Fibroblast of pulmonary artery (primary cell): ENCODE measurements around the gene TBP.

Experiments
- DNase-seq: peaks from one replicate; pipeline ENCODE4 v3.0.0-alpha.2; 2010; ENCODE audit warnings: low read depth
- H3K4me3 ChIP-seq: replicated peaks from 2 replicates; pipeline ENCODE4 v1.5.1; 2011; ENCODE audit warnings: low read depth, mild to moderate bottlenecking, control low read depth, low read length, moderate library complexity
- TF ChIP-seq, protein P1 (sequence below): IDR thresholded peaks from 2 replicates; pipeline ENCODE4 v1.5.1; 2011; ENCODE audit warnings: mild to moderate bottlenecking, control low read depth, low read length, inconsistent platforms; ENCODE audit errors: missing control alignments

The TBP gene

DNA sequence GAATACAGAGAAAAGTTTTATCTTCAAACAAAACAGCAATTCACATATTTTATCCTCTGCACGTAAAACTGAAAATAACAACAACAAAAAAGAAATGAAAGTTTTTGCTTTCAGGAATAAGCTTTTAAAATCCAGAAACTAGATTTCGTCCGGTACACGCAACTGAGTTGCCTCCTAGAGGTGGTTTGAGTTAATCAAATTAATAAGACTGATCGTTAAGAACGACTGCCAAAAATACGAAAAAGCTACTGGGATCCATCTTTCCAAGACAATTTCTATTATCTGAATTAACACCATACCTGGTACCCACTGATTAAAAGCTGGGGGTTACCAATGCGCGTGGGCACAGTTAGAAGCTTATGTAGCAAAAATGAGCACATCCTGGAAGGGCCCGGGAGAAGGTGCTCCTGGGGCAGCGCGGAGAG, 29.6 kb downstream of the TBP start:
- peak overlapping the region; percentile 91 for H3K4me3 ChIP-seq
- peak; percentile 10 for DNase-seq
- TF ChIP-seq, protein P1, sequence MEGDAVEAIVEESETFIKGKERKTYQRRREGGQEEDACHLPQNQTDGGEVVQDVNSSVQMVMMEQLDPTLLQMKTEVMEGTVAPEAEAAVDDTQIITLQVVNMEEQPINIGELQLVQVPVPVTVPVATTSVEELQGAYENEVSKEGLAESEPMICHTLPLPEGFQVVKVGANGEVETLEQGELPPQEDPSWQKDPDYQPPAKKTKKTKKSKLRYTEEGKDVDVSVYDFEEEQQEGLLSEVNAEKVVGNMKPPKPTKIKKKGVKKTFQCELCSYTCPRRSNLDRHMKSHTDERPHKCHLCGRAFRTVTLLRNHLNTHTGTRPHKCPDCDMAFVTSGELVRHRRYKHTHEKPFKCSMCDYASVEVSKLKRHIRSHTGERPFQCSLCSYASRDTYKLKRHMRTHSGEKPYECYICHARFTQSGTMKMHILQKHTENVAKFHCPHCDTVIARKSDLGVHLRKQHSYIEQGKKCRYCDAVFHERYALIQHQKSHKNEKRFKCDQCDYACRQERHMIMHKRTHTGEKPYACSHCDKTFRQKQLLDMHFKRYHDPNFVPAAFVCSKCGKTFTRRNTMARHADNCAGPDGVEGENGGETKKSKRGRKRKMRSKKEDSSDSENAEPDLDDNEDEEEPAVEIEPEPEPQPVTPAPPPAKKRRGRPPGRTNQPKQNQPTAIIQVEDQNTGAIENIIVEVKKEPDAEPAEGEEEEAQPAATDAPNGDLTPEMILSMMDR, result peak; percentile 8

DNA sequence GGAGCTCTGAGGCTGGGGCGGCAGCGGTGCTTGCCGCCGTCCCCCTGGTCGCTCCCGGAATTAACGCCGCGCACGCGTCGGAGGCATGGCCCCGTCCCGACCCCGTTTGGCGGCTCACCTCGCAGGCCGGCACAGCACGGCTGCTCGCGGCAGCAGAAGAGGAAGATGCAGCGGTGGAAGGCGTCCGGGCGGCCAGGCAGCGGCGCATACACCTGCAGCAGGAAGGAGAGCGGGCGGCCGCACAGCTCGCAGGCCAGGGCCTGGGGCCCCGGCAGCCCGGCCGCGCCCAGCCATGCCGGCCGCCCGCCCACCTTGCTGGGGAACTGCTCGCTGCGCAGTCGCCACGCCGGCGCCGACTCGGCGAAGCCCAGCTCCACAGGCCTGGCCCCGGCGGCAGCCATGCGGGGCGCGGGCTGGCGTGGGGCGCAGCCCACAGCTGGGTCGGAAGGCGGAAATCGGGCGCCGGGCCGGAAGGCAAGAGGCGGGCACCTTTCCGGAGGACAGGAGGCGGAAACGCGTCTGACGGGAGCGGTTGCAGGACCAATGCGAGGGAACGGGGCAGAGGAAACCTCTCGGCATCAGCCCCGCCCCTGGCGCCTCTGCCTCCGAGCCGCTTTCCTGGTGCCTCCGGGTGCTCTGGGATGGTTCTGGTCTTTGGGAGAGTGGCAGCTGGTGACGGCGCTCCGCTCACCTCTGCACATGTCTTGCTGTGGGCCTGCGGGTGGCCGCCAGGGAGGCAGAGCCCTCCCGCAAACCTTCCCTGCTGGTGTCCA, 30.2 kb downstream of the TBP start, which contains the start of gene PDCD2:
Gene PDCD2, minus strand, starts transcription at position 457 of the 773 bp plus-strand sequence. Its CDS starts 56 bp downstream, at position 401.
- peak within 1 kb of the TSS; percentile 91 for H3K4me3 ChIP-seq
- TF ChIP-seq, protein P1, result no peak

DNA sequence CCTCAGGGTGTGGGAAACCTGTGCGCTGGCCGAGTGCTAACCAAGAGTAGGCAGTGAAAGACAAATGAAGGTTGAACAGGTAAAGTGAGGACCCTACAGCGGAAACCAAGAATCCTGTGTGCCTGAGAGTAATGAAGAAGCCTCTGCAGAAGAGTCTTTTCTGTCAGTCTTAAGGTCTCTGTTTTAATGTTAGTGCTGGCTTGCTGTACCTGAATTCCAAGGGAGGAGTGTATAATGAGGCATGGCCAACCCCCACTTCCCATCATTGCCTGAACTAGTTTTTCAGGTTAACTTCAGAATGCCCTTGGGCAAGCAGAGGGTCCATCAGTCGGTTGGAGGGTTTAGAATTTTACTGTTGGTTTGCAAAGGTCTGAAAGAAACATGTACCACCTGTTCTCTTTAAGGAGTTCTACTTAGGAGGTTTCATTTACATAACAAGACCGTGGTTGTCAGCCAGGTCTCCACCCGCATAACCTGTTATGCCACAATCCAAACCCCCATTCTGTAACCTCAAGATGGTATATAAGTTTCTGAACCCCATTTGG, 30.9 kb downstream of the TBP start:
- TF ChIP-seq, protein P1, result no peak
- DNase-seq, result no peak
- peak overlapping the region; percentile 91 for H3K4me3 ChIP-seq

More for the DNA sequence above, 30.2 kb downstream of the TBP start, which contains the start of gene PDCD2:
- DNase-seq, result peak; percentile 89

DNA sequence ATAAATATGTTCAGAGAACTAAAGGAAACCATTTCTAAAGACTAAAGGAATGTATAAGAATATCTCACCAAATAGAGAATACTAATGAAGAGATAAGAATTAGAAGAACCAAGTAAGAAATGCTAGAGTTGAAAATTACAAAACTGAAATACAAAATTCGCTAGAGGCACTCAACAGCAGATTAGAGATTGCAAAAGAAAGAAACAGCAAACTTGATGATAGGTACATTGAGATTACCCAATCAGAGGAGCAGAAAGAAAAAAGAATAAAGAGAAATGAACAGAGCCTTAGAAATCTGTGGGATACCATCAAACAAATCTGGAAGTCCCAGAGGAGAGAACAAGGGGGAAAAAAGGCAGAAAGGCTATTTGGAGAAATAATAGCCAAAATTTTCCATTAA, 36.6 kb downstream of the TBP start:
- TF ChIP-seq, protein P1, result no peak
- H3K4me3 ChIP-seq, result no peak overlapping the region
- DNase-seq, result no peak

DNA sequence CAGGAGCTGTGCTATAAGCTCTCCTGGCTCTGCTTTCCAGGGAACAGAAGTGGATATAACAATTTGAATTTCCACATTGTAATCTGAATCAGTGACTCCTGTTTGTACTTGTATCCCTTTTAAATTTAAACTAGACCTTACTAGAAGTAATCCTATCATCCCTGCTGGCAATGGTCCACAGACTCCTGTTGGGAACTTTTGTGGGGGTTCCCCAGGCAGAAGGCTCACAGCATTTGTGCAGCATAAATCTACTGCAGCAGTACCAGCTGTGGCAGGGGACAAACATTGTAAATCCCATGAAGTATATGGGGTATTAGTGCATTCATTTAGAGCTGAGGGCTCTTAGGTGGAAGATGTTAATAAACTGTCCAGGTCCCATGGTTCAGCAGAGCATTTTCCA, 42.3 kb downstream of the TBP start:
- H3K4me3 ChIP-seq, result no peak overlapping the region
- TF ChIP-seq, protein P1, result no peak
- no peak for DNase-seq

DNA sequence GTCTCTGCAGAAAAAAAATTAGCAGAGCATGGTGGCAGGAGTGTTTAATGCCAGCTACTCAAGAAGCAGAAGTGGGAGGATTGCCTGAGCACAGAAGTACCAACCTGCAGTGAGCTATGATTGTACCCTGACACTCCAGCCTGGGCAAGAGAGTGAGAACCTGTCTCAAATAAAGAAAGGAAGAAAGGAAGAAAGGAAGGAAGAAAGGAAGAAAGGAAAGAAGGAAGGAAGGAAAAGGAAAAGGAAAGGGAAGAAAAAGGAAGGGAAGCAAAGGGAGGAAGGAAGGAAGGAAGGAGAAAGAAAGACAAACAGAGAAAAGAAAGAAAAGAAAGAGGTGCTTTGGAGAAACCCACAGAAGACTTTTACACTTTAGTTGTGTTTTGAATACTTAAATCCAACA, 43.1 kb downstream of the TBP start:
- no peak for DNase-seq
- H3K4me3 ChIP-seq, result no peak overlapping the region
- TF ChIP-seq, protein P1, result no peak
